Upper lobe of right lung (tissue), 1 donor: Measurements from ENCODE around the gene IQCB1. TPM values are rescaled to one million over a fixed set of nuclear protein-coding genes. Genes with fewer than 3 reads are reported as not detected.

ENCODE experiments used
- ATAC-seq: fragments of 200-7000 bp; cut with Tn5 transposase; one replicate; pipeline ENCODE4 v1.9.1; 2020; ENCODE audit warnings: mild to moderate bottlenecking, moderate library complexity
- DNase-seq: peaks from one replicate; pipeline ENCODE4 v3.0.0-alpha.2; 2020
- H3K27ac ChIP-seq: fragments of 200-600 bp; one replicate; pipeline ENCODE4 v1.8.0; 2022
- H3K27me3 ChIP-seq: fragments of 200-600 bp; one replicate; pipeline ENCODE4 v1.8.0; 2022; ENCODE audit warnings: mild to moderate bottlenecking
- H3K36me3 ChIP-seq: fragments of 200-600 bp; one replicate; pipeline ENCODE4 v1.8.0; 2022
- H3K4me1 ChIP-seq: fragments of 200-600 bp; one replicate; pipeline ENCODE4 v1.8.0; 2022
- H3K4me3 ChIP-seq: fragments of 200-600 bp; one replicate; pipeline ENCODE4 v1.8.0; 2022; ENCODE audit warnings: mild to moderate bottlenecking
- H3K9me3 ChIP-seq: fragments of 200-600 bp; one replicate; pipeline ENCODE4 v1.8.0; 2022
- intact Hi-C: fragments of 100-400 bp; cut with DNase I; formaldehyde crosslinking; loops from one replicate; pipeline ENCODE4 v1.11.0; 2022
- total RNA-seq: library from RNA; stranded (reverse); fragmentation: NEBNext Ultra II Directional; extraction: Animal tissue kit (Norgen Biotek cat#: 25700); gene quantifications from one replicate; pipeline ENCODE4 v1.2.1, GENCODE V29; 2021
- TF ChIP-seq, protein P1 (sequence below): fragments of 200-600 bp; IDR thresholded peaks from one replicate; pipeline ENCODE4 v1.8.0; 2022; ENCODE audit warnings: antibody characterized with exemption
- donor health status: DM: no; HTN: yes; CAD: no; lungs with severe emphysema.

IQCB1 gene
- total RNA-seq, 1 donor from 2014 or later = 14.5 TPM

DNA sequence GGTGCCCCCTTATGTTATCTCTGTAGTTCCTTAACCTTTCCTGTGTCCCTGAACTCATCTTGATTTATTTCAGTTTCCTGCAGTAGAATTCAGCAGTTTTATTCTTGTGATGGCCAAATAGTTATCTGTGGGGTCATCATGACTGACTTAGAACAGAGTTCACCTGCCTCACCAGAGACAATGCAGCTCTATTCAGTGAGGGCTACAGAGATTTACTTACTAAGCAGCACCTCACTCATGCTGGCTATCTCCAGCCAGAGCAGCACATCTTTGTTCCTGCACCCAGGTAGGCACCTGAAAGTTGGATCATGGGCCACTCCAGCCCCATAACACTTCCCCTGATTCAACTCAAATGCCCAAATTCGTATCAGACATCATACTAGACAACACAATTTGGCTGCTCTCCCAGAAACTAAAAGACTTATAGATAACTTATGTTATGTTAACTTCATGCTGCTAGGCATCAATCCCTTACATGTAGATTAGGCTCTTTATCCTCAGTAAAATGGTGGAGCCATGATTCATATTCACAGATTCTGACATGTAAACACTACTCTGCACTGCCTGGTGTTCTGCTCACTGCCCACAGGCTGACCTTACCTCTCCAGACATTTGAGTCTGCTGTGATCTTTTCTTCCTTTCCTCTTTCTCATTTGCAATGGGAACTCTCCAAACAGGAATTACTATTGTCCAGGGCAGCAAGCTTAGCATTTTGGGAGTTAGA is 76.0 kb downstream of the IQCB1 start:
- Histone ChIP-seq H3K27ac (no peak overlapping the region), H3K27me3 (no peaks in the 10 kb centered on the region), H3K4me1 (no peaks in the 10 kb centered on the region), H3K9me3 (no peaks in the 10 kb centered on the region), H3K36me3 (no peaks in the 10 kb centered on the region), H3K4me3 (no peak overlapping the region)
- no peak for DNase-seq
- ATAC-seq = no peak
- TF ChIP-seq, protein P1, sequence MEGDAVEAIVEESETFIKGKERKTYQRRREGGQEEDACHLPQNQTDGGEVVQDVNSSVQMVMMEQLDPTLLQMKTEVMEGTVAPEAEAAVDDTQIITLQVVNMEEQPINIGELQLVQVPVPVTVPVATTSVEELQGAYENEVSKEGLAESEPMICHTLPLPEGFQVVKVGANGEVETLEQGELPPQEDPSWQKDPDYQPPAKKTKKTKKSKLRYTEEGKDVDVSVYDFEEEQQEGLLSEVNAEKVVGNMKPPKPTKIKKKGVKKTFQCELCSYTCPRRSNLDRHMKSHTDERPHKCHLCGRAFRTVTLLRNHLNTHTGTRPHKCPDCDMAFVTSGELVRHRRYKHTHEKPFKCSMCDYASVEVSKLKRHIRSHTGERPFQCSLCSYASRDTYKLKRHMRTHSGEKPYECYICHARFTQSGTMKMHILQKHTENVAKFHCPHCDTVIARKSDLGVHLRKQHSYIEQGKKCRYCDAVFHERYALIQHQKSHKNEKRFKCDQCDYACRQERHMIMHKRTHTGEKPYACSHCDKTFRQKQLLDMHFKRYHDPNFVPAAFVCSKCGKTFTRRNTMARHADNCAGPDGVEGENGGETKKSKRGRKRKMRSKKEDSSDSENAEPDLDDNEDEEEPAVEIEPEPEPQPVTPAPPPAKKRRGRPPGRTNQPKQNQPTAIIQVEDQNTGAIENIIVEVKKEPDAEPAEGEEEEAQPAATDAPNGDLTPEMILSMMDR = no peak
- intact Hi-C loops = no loop called here

DNA sequence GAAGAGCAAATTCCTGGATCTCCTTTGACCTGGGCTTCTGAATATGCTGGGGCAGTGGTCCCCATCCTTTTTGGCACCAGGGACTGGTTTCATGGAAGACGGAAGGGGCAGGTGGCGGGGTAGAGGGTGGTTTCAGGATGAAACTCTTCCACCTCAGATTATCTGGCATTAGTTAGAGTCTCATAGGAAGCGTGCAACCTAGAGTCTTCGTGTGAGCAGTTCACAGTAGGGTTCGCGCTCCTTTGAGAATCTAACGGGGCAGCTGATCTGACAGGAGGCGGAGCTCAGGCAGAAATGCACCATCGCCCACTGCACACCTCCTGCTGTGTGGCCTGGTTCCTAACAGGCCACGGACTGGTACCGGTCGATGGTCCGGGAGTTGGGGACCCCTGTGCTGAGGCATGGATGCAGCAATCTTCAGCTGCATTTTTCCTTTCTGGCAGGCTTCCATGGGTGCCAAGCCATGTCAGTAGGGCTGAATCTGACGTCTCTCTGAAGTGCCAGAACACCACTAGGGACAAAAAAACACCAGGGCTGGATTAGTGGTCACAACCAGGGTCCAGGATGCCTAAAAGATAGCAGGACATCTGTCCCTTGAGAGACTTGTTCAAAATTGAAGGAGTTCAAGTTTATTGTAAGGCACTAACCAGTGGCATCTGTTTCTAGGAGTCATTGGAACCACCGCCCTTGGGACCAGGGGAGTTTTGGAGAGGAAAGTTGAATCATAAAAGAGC is 76.9 kb downstream of the IQCB1 start:
- Histone ChIP-seq H3K4me3 (no peak overlapping the region), H3K27ac (peak overlapping the region; percentile 4), H3K36me3 (no peaks in the 10 kb centered on the region), H3K4me1 (no peaks in the 10 kb centered on the region), H3K9me3 (no peaks in the 10 kb centered on the region), H3K27me3 (no peaks in the 10 kb centered on the region)
- ATAC-seq (no peak), DNase-seq (no peak)
- TF ChIP-seq, protein P1 = no peak
- intact Hi-C loops = no loop called here

DNA sequence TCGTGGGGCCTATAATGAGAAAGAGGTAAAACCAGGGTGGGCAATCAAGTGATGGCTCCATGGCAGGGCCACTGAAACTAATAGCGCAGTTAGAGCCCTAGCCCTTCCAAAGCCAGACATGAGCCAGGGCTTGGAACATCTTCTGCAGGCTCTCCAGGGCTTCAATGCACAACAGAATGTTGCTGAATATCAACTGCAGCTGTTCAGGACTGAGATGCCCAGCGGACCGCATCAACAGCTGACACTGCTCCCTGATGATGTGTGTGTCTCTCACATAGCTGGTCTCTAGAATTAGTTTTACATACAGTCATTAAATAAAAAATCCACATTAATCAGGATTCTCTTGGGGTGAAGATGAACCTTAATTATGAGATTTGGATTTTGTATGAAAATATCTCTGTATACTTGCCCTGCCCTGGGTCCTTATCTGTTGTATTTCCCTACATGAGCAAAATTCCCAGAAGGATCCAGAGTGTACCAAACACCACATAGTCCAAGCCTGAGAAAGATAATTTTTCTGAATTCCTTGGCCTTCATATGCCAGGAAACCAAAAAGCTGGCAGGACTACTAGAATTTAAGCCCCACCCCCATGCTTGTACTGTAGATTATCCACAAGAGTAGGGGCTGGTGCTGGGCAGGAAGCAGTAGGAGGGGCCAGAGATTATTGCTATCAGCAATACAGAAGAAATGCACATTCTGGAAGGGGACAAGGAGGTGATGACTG is 77.6 kb downstream of the IQCB1 start:
- TF ChIP-seq, protein P1 = no peak
- H3K27me3 ChIP-seq = no peaks in the 10 kb centered on the region
- H3K4me1 ChIP-seq = no peaks in the 10 kb centered on the region
- no peak for DNase-seq
- no peaks in the 10 kb centered on the region for H3K9me3 ChIP-seq
- no peak overlapping the region for H3K4me3 ChIP-seq
- ATAC-seq = peak; percentile 38
- peak overlapping the region; percentile 4 for H3K27ac ChIP-seq
- intact Hi-C loops = no loop called here
- H3K36me3 ChIP-seq = no peaks in the 10 kb centered on the region

DNA sequence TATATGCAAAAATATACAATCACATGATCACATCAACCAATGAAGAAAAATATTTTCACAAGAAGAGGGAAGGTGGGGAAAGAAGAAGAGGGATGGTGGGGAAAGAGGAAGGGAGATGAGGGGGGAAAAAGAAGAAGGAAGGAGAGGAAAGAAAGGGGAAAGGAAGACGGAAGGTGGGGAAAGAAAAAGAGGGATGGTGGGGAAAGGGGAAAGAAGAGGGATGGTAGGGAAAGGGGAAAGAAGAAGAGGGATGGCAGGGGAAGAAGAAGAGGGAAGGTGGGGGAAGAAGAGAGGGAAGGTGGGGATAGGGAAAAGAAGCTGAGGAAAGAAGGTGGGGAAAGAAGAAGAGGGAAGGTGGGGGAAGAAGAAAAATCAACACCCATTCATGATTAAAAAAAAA is 82.1 kb downstream of the IQCB1 start:
- Histone ChIP-seq H3K36me3 (no peaks in the 10 kb centered on the region), H3K27ac (no peak overlapping the region), H3K4me3 (no peak overlapping the region), H3K27me3 (no peaks in the 10 kb centered on the region), H3K4me1 (peaks cover 13% of the 10 kb centered on the region), H3K9me3 (no peaks in the 10 kb centered on the region)
- no peak for DNase-seq
- intact Hi-C loops = no loop called here
- no peak for ATAC-seq
- TF ChIP-seq, protein P1 = no peak

DNA sequence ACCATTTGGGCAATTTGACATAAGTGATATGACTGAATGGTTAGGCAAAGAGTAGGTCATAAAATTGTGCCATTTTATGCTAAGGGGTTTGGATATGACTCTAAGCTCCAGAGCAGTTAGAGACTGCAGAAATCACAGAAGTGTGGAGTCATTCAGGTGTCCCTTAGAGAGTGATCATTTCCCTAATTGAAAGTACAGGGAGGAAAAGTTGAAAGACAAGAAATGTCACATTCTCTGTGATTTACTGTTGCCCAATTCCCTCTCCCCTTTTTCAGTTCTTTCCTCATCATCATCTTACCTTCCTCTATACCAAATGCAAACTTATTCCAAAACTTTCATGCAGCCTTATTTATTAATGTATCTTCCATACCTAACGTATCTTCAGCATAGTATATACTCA is 82.6 kb downstream of the IQCB1 start:
- Histone ChIP-seq H3K4me3 (no peak overlapping the region), H3K36me3 (no peaks in the 10 kb centered on the region), H3K4me1 (peaks cover 18% of the 10 kb centered on the region), H3K27ac (no peak overlapping the region), H3K9me3 (no peaks in the 10 kb centered on the region), H3K27me3 (no peaks in the 10 kb centered on the region)
- ATAC-seq (no peak), DNase-seq (no peak)
- TF ChIP-seq, protein P1 = no peak
- intact Hi-C loops = no loop called here
